ENCODE data around the gene FHIT.

DNA sequence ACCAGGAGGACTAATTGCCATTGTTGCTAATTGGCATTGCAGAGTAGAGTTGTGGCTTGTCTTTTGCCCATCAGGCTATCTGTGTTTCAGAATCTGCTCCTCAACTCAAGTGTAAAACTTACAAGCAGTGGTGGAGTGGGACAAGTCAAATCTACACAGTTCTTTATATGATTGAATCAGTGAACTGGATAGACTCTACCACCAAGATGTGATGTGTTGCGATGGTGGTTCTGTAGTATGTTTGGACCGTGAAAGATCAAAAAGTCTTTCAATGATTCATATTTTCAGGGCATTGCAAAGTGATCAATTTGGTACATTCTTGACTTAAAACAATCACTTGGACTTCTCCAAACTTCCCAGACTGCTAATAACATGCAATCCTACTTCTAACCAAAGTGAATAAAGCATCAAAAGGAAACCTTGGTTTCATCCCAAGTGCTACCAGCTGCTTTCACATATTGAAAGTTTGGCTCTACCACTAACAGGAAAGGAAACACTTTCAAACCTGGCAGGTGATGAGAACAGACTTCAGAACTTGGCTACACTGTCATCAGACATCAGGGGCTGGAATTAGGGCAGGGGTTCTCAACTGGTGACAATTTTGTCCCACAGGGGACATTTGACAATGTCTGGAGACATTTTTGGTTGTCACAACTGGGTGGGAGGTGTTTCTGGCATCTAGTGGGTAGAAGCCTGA, 1356.7 kb downstream of the FHIT start:
- no peak for TF ChIP-seq EP300 (IDR thresholded peaks at IDR 0.05)
- TF ChIP-seq, protein P1, sequence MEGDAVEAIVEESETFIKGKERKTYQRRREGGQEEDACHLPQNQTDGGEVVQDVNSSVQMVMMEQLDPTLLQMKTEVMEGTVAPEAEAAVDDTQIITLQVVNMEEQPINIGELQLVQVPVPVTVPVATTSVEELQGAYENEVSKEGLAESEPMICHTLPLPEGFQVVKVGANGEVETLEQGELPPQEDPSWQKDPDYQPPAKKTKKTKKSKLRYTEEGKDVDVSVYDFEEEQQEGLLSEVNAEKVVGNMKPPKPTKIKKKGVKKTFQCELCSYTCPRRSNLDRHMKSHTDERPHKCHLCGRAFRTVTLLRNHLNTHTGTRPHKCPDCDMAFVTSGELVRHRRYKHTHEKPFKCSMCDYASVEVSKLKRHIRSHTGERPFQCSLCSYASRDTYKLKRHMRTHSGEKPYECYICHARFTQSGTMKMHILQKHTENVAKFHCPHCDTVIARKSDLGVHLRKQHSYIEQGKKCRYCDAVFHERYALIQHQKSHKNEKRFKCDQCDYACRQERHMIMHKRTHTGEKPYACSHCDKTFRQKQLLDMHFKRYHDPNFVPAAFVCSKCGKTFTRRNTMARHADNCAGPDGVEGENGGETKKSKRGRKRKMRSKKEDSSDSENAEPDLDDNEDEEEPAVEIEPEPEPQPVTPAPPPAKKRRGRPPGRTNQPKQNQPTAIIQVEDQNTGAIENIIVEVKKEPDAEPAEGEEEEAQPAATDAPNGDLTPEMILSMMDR (IDR thresholded peaks at IDR 0.05): no peak
